Measurements from ENCODE around the gene ARHGAP31.
A peak's percentile ranks its signal among the peaks of the same experiment; 100 is the strongest.
"Not testable (repeated sequence)": the region's sequence is repeated elsewhere in the genome, so short reads cannot be mapped to it uniquely, and the experiment has no call there.

Gene ARHGAP31

DNA sequence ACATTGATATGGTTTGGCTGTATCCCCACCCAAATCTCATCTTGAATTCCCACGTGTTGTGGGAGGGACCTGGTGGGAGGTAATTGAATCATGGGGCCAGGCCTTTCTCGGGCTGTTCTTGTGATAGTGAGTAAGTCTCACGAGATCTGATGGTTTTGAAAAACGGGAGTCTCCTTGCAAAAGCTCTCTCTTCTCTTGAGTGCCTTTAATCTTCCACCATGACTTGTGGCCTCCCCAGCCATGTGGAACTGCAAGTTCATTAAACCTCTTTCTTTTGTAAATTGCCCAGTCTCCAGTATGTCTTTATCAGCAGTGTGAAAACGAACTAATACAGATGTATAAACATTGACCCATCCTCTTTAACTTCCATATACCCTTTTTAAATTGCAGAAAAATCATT, 26.6 kb downstream of the ARHGAP31 start:
- ATAC-seq, result not testable (repeated sequence)

DNA sequence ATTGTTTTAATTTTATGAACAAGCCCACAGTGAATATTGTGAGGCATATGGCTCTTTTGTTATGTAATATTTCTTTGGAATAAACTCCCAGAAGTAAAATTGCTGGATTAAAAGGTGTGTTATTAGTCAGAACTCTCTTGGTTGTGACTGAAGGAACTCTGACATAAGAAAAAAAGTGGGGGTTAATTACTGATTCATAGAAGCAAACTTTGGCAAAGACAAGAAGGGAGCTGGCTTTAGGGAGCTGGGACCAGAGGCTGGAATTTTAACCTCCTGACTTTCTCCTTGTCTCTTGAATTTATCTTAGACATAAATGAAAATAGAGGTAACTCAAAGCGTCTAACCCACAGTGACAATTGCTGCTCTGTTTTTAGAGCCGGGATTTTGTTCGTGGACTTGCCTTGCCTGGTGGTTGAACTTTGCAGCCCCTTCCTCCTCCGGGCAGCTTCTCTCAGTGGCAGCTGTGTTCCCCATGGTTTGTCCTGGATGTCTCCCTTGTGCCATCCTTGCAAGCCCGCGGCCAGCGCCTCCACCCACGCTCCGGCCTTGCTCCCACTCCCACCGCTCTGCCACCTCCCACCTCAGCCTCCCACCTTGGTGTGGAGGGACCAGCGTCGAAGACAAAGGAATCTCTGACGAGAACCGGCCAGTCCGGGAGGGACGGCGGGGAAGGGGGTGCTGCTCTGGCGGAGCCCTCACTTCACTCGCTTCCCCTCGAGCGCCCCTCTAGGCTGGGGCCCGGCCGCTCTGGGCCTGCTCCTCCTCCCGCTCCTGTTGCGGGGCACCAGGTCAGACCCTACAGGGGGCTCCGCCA, 28.0 kb downstream of the ARHGAP31 start:
- peak; percentile 12 to 17 for ATAC-seq

DNA sequence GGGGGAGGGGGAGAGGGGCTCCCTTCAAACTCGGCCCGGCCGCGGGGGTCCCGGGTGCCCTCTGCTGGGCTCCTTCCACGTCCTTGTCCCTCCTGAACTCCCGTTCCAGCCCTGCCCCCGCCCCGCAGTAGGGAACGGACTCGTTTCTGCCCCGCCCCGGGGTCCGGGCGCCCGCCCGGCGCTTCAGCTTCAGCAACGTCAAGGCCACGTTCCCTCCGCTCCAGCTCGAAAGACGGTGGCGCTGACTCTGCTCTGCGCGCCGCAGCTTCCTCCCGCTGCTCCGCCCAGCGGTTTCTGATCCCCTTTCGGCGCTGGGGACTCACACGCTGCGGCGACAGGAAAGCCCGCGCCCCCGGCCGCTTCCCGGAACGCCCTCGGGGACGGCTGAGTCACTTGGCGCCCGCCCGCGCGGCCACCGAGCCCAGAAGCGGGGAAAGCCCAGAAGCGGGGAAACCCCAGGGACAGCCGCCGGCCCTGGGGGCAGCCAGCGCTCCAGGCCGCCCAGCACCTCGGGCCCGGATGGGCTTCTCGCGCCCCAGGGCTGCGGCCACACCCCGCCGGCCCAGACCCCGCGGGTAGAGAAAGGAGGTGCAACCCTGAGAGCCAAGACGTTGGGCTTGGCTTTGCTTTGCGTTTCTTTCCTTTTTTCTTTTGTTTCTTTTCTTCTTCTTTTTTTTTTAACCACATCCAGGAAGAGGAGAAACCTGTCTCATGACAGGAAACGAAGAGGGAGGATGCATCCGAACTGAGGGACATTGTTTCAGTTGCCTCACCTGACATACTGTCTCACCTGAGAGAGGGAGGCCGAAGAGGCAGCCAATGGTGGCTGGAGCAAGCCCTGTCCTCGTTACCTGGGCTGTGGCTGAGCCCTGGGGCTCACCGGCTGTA, 28.9 kb downstream of the ARHGAP31 start:
- peak; percentile 87 to 92 for ATAC-seq

GRCh38 chr3:119323723-119324085, 29.5 kb downstream of the ARHGAP31 start:
- ATAC-seq, result no peak

DNA sequence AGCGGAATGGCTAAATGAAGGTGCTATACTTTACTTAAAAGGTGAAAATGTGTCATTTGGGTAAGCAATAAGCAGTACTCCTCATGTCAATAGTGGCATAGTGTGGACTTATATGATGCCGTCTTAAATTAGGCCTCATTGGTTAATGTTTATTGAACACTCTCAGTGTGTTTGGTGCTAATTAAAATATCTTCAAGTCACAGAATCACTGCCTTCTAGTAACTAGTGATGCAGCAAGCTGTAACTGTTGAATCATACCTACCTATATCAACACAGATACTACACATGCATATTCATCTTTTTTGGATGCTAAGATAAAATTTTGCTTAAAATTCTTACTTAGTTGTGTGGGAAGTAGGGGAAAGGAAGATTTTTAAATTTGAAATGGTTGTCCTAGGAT, 30.7 kb downstream of the ARHGAP31 start:
- peak; percentile 5 to 42 for ATAC-seq

DNA sequence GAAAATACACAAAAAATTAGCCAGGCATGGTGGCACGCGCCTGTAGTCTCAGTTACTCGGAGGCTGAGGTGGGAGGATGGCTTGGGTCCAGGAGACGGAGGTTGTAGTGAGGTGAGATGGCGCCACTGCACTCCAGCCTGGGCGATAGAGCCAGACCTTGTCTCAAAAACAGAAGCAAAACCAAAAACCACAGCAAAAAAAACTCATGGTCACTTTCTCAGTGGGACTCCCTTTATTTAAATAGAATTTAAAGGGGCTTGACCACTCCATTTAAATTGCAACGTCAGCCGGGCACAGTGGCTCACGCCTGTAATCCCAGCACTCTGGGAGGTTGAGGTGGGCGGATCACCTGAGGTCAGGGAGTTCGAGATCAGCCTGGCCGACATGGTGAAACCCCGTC, 32.8 kb downstream of the ARHGAP31 start:
- no peak for ATAC-seq

DNA sequence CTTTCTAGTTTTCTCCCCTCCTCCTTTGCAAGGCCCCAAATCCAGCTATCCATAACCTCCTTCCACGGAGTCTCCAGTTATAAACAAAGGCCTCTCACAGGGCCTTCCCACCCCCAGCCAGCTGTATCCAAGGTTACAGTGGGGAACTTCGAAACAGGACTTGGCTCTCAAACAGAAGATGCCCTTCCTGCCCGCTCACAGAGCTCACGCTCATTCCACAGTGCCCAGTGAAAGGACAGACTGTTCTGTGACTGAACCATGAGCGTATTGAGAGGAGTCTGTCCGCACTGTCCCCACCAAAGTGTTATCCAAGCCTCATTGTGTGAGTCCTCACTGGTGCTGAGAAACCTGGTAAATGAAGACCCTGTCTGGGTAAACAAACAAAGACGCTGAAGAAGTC, 35.4 kb downstream of the ARHGAP31 start:
- no peak for ATAC-seq

DNA sequence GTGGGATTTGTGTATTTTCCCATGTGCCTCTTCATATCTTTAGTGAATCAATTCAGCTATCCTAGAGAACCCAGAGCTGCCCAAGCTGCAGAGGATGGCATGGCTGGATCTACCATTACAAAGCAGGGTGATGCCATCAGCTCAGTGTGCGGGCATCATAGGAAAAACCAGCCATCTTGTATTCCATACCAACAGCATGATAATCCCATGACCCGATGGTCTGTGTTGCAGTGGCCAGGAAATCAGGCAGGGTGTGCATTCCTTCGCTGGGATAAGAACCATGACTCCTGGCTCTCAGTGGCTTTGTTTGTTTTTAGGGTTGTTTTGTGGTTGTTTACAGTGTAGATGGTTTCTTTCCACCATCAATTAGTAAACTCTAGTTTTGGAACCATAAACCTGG, 36.0 kb downstream of the ARHGAP31 start:
- ATAC-seq, result no peak

DNA sequence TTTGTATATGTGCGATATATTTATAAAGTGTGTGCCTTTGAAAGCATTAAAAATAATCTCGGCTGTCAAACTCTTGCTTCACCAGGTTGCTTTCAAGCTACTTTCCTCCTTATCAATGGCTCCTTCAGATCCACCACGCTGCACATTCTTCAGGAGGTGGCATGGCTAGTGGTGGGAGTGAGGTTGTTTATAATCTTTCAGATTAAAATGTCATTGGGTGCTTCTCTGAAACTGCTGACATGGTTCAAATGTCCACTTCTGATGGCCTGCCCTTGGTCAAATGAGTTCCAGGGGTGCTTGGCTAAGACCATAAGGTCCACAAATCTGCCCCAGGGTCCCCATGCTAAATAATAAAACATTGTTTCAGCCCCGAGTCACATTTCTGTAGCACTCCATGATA, 36.7 kb downstream of the ARHGAP31 start:
- ATAC-seq, result no peak

GRCh38 chr3:119331661-119332060, 37.5 kb downstream of the ARHGAP31 start:
- no peak for ATAC-seq

DNA sequence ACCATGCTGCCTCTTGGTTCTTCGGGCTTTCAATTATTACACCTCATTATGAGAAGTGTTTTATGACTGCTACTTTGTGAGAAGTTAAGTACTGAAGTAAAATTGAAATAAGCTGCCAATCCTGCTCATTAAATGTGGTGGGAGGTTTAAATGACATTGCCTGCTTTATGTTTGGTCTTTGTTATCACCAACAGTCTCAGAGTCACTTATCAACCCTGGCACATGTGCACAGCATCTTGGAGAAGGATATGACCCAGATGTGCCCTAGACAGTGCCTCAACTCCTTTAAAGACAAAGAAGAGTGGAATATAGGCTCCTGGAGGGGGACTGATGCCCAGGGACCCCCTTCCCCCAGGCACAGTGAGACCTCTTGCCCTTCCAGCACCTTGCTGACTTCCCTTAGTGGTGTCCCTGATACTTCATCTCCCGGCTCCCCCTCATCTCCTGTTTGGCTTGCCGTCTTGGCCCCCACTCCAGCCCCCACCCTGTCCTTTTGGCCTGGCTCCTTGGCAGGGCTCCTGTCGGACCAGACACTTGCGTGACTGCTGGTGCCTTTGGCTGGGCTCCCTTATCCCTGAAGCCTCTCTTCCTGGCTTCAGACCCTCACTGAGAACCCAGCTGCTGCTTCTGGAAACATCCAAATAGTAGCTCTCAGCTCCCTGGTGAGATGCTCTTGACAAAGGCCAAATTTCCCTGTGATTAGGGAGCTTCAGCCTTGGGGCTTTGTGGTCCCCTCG, 39.8 kb downstream of the ARHGAP31 start:
- no peak for ATAC-seq

DNA sequence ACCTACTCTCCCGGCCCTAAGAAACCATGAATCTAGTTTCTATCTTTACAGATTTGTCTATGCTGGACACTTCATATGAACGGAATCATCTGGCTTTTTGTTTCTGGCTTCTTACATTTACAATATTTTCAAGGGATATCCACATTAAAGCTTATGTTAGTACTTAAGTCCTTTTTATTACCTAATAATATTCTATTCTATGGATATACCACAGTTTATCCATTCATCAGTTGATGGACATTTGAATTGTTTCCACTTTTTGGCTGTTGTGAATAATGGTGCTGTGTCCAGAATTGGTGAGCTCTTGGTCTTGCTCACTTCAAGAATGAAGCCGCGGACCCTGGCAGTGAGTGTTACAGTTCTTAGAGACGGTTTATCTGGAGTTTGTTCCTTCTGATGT, 42.6 kb downstream of the ARHGAP31 start:
- ATAC-seq, result no peak

DNA sequence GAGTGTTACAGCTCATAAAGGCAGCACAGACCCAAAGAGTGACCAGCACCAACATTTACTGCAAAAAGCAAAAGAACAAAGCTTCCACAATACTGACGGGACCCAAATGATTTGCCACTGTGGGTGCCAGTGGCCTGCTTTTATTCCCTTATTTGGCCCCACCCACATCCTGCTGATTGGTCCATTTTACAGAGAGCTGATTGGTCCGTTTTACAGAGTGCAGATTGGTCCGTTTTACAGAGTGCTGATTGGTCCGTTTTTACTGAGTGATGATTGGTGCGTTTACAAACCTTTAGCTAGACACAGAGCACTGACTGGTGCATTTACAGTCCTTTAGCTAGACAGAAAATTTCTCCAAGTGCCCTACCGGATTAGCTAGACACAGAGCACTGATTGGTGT, 43.2 kb downstream of the ARHGAP31 start:
- not testable (repeated sequence) for ATAC-seq

GRCh38 chr3:119338754-119339153, 44.6 kb downstream of the ARHGAP31 start:
- ATAC-seq, result no peak

GRCh38 chr3:119340014-119340413, 45.8 kb downstream of the ARHGAP31 start:
- no peak for ATAC-seq

DNA sequence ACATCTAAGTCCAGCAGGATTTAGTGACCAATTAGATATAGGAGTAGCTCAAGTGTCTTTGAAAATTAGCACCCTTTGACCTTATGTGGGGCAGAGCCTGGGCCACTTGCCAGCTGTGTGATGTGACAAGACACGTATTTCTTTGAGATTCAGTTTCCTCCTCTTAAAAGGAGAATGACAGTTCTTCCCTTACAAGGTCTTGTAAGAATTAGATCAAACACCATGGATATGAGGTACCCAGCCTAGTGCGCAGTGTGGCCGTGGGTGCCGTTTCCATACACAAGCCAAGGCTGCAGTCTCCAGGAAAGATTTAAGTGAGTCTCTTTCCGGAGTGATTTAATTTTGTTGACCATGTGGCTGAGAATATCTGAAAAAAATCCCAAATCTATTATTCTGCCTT, 46.3 kb downstream of the ARHGAP31 start:
- no peak for ATAC-seq

- ATAC-seq, result no peak
Observed at GRCh38 chr3:119342176-119342575, 48.0 kb downstream of the ARHGAP31 start.

- no peak for ATAC-seq
Observed at GRCh38 chr3:119343719-119344118, 49.5 kb downstream of the ARHGAP31 start.

GRCh38 chr3:119346076-119346496, 51.9 kb downstream of the ARHGAP31 start:
- no peak for ATAC-seq

DNA sequence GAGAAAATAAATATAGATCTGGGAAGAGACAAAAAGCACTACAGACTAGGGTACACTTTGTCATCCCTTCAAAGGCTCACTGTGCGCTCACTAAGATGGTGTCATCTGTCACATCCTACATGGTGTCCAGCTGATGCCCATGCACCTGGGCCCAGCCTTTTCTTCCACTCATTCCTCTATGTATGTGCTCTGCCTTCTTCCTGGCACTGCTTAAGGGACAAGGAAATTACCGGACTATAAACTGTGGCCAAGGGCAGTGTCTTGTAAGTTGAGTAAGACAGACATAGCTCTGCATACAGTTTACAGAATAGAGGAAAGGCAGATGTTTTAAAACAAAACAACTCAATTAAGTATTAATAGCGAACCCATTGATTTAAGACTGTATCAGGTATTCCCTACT, 52.9 kb downstream of the ARHGAP31 start:
- ATAC-seq, result no peak

- no peak for ATAC-seq
Observed at GRCh38 chr3:119349354-119350041, 55.3 kb downstream of the ARHGAP31 start.

DNA sequence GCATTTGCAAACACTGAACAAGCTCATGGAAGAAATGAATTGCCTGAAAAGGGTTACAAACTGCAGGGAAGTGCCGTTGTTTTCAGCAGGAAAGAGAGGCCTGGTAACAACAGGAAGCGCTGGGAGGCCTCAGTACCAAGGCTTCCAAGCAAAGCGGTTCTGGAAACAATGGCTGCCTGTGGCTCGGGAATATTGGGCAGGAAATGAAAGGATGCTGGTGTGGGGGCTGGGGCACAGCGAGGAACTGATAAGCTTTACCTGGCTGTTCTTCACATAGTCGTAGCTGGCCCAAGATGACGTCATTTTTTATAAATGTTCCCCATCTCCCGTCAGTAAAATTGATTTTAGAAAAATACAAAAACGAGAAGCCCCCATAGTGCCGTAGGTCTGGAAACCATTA, 55.9 kb downstream of the ARHGAP31 start:
- ATAC-seq, result no peak

GRCh38 chr3:119351581-119351980, 57.4 kb downstream of the ARHGAP31 start:
- ATAC-seq, result no peak
